GM19372 (cell line): Measurements from ENCODE around the gene PGM2L1.
"Not testable (repeated sequence)": the region's sequence is repeated elsewhere in the genome, so short reads cannot be mapped to it uniquely, and the experiment has no call there.

Source experiments
- ATAC-seq: cut with Tn5 transposase; IDR thresholded peaks from one replicate; pipeline ENCODE4 v1.9.1; 2021; ENCODE audit warnings: mild to moderate bottlenecking, low read depth, moderate library complexity; ENCODE audit not compliant: unreplicated experiment

Gene PGM2L1

DNA sequence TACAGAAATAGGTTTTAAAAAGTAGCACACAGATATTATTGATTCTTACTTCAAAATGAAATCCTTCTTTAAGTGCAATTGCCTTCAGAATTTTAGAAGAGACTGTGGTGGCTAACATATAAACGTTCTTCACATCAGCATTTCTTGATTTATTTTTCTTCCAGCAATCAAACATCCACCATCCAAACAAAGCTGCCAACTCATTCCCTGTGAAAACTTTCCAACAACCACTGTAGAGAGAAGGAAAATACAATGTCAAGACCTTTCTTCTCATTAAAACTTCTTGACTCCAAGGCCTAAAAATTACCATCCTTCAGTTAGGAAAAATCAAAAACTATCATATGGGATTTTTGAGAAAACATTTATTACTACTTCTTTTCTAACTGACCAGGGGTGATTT lies 52.8 kb downstream of the PGM2L1 start:
- no peak for ATAC-seq

DNA sequence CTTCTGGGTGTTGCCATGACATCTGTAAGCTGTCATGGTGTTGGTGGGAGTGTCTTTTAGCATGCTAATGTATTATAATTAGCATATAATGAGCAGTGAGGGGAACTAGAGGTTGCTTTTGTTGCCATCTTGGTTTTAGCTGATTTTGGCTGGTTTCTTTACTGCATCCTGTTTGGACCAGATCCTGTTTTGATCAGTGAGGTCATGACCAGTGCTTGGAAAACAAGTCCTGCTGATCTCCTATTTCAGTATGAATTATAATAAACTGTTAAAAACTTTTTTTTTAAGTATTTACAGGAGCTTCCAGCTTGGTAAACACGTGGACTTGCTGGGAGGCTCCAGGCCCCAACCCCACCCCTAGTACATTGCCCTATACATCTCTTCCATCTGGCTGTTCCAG lies 56.3 kb downstream of the PGM2L1 start:
- no peak for ATAC-seq

DNA sequence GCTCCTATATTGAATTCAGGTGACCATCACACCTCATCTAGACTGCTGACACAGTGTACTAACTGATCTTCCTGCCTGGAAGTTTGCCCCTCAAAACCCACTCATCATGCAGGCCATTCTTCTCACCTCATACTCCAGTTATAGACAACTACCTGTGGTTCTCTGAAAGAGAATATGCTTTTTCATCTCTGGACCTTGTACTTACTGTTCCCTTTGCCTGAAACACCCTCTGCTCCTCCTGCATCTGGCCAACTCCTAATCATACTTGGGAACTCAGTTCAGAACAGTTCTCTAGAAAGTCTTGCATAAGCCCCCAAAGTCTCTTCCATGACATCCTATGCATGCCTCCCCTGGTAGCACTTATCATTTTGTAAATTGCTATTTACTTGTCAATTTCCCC lies 58.6 kb downstream of the PGM2L1 start:
- no peak for ATAC-seq

DNA sequence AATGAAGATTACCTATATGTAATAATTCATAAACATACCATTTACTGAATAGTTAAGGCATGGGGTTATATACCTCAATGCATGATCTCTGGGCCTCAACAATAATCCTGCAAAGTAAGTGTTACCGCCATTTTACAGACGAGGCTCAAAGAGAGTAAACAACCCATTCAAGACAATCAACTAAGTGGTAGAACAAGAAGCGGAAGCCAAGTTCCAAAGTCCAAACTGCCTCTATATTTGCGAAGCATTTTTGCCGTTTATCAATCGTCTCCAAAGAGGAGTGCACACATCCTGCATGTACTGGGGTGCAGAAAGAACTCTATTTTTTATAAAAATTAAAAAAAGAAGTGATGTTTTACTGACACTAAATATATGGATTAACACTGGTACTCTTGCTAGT lies 59.3 kb downstream of the PGM2L1 start:
- ATAC-seq = no peak

DNA sequence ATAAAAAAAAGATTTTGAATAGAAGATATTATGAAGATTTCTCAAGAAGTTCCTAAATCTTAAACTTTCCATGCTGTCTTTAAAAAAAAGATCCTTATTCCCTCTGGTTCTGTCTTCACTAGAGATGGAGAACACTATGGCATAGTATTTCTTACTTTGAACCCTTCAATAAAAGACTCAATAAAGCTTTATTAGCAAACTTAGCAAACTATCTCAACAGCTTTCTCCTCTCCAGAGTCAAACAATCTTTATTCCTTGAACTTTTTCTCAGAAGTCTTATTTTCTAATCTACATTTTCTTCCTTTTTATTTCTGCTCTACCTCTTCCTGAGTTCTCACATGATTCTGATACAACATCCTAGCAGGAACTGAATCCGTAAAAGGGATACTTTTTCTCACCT lies 65.0 kb downstream of the PGM2L1 start:
- no peak for ATAC-seq

DNA sequence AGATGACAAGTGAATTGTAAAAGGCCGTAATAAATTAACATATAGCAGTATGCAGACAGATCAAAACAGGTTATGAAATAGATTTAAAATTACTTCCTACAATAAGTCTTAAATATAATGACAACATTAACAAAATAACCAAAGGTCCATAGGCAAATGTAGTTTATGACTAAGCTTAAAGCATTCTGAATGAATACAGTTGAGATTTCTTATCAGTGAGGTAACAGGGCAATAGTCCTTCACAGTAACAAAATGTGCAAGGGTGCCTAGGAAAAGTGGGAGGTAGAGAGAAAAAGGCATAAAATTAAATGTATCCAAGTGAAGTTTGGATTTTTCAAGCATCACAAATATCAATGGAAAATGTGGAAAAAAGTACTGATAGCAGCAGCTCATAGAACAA lies 65.9 kb downstream of the PGM2L1 start:
- ATAC-seq = no peak

DNA sequence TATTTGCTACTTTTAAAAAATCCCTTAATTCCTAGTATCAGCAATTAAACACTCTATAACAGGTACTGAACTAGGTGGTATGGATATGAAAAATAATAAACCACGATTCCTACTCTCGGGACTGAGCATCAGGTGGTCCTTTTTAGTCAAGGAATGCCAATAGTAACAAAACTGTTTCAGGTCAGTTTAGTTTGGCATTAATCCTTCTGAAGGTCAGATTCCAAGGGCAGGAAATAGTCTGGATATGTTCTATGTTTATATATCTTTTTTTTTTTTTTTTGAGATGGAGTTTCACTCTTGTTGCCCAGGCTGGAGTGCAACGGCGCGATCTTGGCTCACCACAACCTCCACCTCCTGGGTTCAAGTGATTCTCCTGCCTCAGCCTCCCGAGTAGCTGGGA lies 67.2 kb downstream of the PGM2L1 start:
- not testable (repeated sequence) for ATAC-seq

DNA sequence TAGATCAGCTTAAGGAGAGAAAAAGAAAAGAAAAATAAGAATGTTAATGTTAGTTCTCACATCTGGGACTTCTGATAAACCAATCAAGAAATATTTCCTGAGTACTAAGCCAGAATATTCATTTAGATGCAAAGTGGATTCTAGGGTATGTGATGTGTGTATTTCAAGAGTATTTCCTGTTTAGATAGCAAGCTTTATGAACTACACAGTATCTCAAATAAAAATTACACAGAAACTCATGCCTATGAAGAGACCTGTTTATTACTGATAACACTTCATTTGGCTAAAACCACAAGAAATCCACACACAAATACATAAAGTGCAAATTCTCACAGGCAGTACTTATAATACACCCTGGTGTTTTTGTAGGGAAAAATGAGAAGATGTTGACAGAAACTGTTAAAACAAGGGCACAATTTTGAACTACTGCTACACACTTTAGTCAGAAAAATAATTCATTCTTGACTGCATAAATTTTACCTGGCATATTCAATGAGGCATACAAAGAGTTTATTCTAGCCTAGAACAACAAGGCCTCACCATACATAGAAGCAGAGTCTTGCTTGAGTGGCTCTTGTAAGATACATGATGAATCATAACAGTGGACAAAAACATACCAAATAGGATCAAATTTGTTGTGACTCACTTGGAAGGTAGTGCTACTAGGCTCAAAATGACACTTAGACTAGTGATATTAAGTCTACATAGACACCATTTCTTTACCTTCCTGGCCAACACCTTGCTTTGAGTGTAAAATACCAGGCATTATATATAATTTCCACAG lies 68.0 kb downstream of the PGM2L1 start:
- ATAC-seq = no peak

DNA sequence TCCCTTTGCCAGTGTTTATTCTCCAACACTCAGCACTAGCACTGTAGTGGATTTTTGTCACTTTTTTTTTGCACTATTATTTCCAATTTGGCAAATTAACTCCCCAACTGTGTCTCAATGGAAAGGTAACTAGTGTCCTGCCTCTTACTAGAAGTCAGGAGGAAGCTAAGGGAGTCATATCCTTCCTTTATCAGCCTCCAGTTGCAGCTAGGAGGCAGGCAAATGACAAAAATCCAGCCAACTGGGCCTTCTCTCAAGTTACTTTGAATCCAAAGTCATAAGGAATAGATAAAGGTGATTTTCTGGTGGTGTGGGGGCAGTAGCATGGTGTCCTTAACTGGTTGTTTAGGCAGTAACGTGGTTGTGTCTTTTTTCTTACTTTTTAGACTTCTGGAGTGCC lies 71.2 kb downstream of the PGM2L1 start:
- ATAC-seq = no peak

DNA sequence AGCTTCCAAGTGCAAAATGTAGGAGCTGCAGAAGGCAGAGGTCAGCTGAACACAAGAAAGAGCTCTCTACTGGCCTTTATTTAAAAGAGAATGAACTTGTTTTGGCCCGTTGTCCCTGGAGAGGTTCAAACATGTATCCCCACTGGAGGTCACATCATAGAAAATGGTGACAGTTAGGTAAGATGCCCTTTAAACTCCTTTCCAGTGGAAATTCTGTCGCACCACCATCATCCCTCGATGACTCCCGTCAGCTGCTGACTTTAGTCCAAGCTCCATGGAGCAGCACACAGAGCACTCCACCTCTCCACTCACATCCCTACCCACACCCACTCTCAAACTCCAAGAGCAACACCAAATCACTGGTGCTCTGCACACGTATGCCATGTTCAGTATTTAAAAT lies 71.6 kb downstream of the PGM2L1 start:
- no peak for ATAC-seq

DNA sequence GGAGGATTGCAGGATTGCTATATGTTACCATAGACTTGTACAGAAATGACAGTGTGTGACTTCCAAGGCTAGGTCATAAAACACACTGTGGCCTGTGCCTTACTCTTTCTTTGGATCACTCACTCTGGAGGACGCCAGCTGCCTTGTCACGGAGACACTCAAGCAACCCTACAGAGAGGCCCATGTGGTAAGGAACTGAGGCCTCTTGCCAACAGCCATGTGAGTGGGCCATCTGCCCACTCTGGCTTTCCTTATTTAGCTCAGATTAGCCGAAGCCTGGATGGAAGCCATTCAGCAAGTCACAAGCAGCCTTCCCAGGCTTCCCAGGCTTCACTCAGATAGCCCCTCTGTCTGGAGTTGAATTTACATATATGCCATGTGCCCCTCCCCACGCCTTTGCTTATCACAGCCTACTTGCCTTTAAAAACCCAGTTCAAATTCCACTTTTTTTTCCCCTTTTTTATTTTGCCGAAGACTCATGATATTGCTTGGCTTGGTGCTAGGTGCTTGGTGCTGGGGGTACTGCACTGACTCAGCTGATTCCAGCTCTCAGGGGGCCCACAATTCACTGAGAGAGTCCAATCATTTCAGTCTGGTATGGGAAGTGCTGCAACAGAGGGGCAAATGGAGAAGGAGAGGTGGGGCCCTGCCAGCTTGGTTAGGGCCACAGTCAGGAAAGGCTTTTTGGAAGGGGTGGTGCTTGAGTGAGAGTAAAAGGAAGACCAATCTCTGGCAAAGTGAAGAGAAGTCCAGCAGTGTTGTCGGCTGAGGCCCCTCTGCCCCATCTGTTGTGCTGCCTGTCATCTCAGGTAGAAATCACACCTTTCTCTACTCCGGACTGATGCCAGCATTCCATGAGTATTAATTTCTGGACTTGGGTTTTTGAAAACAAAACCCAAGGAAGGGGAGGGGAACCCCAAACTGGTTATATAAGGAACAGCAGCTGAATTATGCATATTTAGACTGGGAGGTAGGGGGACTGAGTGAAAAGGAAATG lies 72.3 kb downstream of the PGM2L1 start:
- ATAC-seq = no peak

DNA sequence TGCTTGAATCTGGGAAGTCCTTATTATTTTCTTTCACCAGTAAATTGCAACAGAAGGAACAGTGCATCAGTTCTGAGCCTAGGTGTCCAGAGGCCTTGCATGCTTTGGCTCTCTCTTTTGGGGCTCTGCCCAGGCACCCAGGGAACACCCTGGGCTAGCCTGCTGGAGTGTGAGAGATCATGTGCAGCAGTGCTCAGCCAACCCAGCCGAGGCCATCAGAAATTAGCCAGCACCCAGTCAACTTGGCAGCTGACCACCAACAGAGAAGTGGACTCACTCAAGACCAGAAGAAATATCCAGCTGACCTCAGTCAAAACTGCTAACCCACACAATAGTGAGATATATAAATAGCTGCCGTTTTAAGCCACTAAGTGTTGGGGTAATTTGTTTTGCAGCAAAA lies 75.6 kb downstream of the PGM2L1 start:
- no peak for ATAC-seq

DNA sequence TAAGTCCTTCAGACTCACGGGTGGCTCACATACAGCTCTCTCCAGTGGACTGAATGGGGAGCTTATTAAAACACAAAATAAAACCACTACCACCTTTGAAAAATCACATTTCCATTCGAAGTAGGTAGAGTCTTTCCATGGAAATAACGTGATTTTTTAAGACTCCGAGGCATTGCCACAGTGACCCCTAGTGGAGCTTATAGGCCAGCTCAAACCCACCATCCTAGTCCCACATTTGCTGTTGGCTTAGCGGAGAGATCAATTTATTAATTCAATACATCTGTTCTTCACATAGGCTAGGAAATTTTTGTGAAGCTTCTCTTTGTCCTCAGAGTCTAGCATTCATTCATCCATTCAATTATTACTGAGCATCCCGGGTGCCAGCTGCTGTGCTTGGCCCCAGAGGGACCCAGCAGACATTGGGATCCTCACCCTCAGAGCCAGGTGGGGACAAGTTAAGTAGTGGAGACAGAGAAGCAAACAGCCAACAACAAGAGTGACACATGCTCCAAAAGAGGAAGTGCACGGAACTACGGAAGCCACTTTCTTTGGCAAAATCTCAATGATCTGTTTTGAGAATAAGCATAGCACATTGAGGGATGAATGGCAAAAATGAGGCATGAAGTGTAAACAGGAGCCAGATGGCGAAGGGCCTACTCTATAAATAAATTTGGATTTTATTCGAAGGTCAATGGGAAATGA lies 76.6 kb downstream of the PGM2L1 start:
- no peak for ATAC-seq

DNA sequence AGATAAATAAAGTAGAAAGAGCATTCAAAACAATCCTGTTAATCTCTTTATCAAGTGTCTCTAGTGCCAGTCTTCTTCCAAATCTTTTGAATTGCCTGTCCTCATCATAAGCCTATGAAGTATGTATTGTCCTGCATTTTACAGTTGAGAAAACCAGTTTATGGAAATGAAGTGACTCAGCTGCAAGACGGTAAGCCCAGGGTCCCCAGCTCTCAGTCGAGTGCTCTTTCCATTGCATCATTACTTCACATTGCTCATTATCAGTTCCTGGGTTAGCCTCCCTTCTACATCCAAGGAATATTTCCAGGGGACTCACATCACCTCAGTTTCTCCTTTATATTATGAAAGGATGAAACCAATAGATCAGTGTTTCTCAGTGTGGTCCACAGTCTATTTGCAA lies 77.7 kb downstream of the PGM2L1 start:
- no peak for ATAC-seq

DNA sequence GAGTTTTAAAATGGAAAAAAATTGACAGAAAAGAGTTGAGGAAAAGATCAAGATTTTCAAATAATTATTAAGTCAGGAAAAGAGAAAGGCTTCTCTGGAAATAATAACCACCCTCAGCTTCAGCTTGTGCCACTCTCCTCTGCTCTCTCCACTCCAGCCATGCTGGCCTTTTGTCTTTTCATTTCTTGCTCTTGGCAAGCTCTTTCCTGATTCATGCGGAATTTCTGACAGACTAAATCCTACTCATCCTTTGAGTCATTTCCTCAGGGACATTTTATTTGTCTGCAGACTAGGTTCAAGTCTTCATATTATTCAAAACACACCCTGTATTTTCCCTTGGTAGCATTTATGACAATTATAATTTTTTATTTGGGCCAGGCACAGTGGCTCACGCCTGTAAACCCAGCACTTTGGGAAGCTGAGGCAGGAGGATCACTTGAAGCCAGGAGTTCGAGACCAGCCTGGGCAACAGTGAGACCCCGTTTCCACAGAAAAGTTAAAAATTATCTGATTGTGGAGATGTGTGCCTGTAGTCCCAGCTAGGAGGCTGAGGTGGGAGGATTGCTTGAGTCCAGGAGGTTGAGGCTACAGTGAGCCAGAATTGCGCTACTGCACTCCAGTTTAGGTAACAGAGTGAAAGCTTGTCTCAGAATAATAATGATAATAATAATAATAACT lies 79.0 kb downstream of the PGM2L1 start:
- ATAC-seq = no peak

DNA sequence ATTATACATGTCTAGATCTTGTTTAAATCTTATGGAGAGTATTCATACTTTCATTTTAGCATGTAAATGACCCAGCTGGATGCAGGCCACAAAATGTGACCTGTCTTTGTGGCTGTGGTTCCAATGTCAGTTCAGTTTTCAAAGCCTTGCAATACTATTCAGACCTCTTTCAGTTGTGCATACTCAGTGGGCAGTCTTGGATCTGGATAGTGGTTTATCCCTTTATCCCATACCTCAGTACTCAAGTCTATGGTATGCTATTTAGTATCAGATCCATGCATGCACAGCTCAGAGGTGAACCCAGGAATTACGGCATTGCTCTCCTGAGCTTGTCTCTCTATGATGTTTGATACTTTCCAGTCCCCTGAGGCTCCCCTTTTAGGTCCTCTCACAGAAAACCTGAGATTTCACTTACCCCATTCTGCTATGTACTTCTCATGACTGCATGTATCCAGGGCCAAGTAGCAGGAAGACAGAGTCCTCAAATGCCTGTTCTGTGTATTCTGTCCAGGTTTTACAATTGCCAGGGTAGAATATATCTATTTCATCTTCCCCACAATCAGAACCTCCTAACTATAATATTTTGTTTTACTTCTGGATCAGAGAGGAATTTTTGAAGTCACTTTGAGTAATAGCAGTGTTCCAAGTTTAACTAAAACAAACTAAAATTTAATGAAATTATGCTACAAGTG lies 79.8 kb downstream of the PGM2L1 start:
- no peak for ATAC-seq

DNA sequence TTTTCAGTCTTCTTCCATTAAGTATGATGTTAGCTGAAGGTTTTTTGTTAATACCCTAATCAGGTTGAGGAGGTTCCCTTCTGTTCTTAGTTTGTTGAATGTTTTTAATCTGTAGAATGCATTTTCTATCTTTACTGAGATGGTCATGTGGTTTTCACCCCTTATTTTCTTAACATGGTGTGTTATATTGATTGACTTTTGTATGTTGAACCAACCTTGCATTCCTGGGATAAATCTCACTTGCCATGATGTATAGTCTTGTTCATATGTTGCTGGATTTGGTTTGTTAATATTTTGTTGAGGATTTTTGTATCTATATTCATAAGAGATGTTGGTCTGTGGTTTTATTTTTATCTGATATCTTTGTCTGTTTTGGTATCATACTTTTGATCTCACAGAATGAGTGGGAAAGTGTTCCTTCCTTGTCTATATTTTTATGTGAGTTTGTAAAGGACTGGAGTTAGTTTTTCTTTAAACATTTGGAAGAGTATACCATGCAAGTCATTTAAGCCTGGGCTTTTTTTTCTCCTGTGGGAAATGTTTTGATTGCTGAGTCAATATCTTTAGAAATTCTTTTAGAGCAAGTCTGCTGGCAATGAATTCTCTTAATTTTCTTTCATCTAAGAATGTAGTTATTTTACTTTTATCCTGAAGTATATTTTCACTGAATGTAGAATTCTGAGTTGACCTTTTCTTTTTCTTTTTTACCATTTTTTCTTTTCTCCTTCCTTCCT lies 81.3 kb downstream of the PGM2L1 start:
- ATAC-seq = no peak

DNA sequence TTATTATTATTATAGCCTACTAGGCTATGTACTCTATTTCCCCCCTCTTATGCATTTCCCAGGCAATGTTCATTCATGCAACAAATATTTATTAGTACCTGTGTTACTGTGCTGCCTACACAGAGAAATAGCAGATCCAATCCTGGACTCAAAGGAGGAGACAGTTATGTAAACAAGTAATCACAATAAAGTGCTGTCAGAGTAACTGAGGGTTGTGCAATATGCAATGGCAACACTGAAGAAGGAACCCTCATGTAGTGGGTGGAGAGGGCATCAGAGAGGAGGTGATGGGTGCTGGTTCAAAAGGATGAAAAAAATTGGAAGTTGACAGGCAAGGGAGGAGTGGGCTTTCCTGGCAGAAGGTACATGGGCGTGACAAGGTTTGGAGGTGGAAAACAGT lies 85.9 kb downstream of the PGM2L1 start:
- no peak for ATAC-seq

DNA sequence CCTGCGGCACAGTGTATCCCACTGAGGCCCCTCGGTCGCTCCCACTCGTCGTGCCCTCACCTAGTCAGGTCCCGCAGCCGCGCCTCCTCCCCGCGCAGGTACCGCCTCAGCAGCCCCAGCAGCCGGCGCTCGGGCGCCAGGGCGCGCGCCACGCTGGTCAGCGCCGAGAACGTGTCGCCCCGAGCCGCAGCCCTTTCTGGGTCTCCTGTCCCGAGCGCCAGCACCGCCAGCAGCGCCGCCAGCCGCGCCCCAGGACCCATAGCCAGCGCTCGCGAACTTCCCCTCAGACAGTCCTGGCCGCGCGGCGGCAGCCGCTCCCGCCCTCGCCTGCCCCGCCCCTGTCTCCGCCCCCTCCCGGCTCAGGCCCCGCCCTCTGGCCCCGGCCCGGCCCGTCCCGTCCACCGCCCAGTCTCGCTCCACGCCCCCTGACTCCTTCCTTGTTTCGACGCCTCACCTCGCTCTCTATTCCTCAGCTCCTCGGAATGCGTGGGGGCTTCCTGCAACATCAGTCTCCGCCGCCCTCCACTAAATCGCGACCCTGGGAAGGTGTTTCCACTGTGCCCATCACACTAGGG lies 86.8 kb downstream of the PGM2L1 start, which contains the start of gene P4HA3:
Gene P4HA3 (minus strand): TSS at position 289 of the 575 bp plus-strand sequence. CDS start 29 bp downstream, at position 260.
- no peak for ATAC-seq
